HepG2 (cell line): Measurements from ENCODE around the gene ZBTB7C. TPM values are rescaled to one million over a fixed set of nuclear protein-coding genes. Genes with fewer than 3 reads are reported as not detected.

ENCODE experiments used
- ATAC-seq: fragments of 200-7000 bp; cut with Tn5 transposase; 3 replicates; pipeline ENCODE4 v1.9.1; 2020; ENCODE audit warnings: mild to moderate bottlenecking, moderate library complexity
- BruUV-seq: library from RNA; stranded (reverse); fragments of 400-500 nt; replicated peaks from 2 replicates; lab custom pipeline; 2021; lab: Mats Ljungman, UMichigan
- CTCF ChIA-PET: fragments of 300-600 bp; formaldehyde crosslinking; extraction: SDS; loops from one replicate; lab custom pipeline; 2021; ENCODE audit warnings: low total read pairs, inconsistent platforms, low intra/inter-chr PET ratio; lab: Yijun Ruan, JAX
- POLR2A ChIA-PET: fragments of 350-600 bp; sonication (Branson Sonifier 250); formaldehyde crosslinking; loops from one replicate; lab custom pipeline; 2020; ENCODE audit warnings: antibody characterized with exemption, inconsistent platforms; lab: Yijun Ruan, JAX
- DNase-seq: peaks from one replicate; pipeline ENCODE4 v3.0.0-alpha.2; 2015; ENCODE audit warnings: low spot score
- FAIRE-seq: peaks from 3 replicates; lab custom pipeline; 2011; peaks lifted over from hg19 to GRCh38; lab: Jason Lieb, UNC
- H2AFZ ChIP-seq: one replicate; pipeline ENCODE4 v1.6.1; 2011; ENCODE audit warnings: low read length, inconsistent platforms
- H3K27ac ChIP-seq: fragments of 300-600 bp; 3 replicates; pipeline ENCODE4 v1.8.0; 2011; ENCODE audit warnings: mixed run types, mild to moderate bottlenecking, mixed read lengths, low read length, inconsistent platforms; ENCODE audit not compliant: insufficient read depth; ENCODE audit errors: extremely low read length
- H3K27me3 ChIP-seq, 2 experiments: fragments of 200-600 bp in 1 of 2; 2 replicates in 1 of 2; 3 replicates in 1 of 2; pipeline versions ENCODE4 v1.6.0 to v1.8.0; 2011; ENCODE audit warnings: low read length in 2 of 2, mild to moderate bottlenecking in 2 of 2, moderate library complexity in 2 of 2, inconsistent platforms in 1 of 2; ENCODE audit not compliant: insufficient read depth in 2 of 2, control insufficient read depth in 1 of 2
- H3K36me3 ChIP-seq, 2 experiments: fragments of 200-600 bp in 1 of 2; replicated peaks in 1 of 2; 2 replicates in 1 of 2; 3 replicates in 1 of 2; pipeline versions ENCODE4 v1.5.1 to v1.8.0; 2011; ENCODE audit warnings: low read length in 2 of 2, inconsistent platforms in 1 of 2; ENCODE audit not compliant: insufficient read depth in 2 of 2, control insufficient read depth in 1 of 2
- H3K4me1 ChIP-seq: 2 replicates; pipeline ENCODE4 v1.5.1; 2012; ENCODE audit warnings: low read length, inconsistent platforms; ENCODE audit not compliant: insufficient read depth
- H3K4me2 ChIP-seq: 2 replicates; pipeline ENCODE4 v1.6.0; 2011; ENCODE audit warnings: low read depth, low read length, inconsistent platforms
- H3K4me3 ChIP-seq, 3 experiments: fragments of 200-600 bp in 1 of 3; sonication (generic), shearing (Covaris generic) in 1 of 3; replicated peaks in 1 of 3; 2 replicates each; pipeline ENCODE4 v1.5.1; 2011 to 2016; ENCODE audit warnings: low read length in 3 of 3, inconsistent platforms in 2 of 3, low read depth in 2 of 3, mild to moderate bottlenecking in 2 of 3, control low read depth in 1 of 3, mixed read lengths in 1 of 3; ENCODE audit not compliant: insufficient read depth in 1 of 3
- H3K79me2 ChIP-seq: one replicate; pipeline ENCODE4 v1.6.1; 2011; ENCODE audit warnings: low read length, inconsistent platforms; ENCODE audit not compliant: insufficient read depth
- H3K9ac ChIP-seq: 2 replicates; pipeline ENCODE4 v1.6.0; 2011; ENCODE audit warnings: mild to moderate bottlenecking, low read depth, low read length, inconsistent platforms; ENCODE audit not compliant: insufficient read depth
- H3K9me3 ChIP-seq: 2 replicates; pipeline ENCODE4 v1.5.1; 2012; ENCODE audit warnings: mild to moderate bottlenecking, low read length
- H4K20me1 ChIP-seq: 2 replicates; pipeline ENCODE4 v1.6.0; 2011; ENCODE audit warnings: inconsistent platforms, mild to moderate bottlenecking, low read length, moderate library complexity; ENCODE audit not compliant: insufficient read depth
- HOXA5 ChIP-seq: sonication (generic); formaldehyde crosslinking; IDR thresholded peaks from 2 replicates; pipeline ENCODE4 v1.4.0; 2020; ENCODE audit warnings: missing genetic modification reagents
- ISX ChIP-seq: sonication (generic); formaldehyde crosslinking; conservative IDR thresholded peaks from 2 replicates; pipeline ENCODE4 v1.5.0; 2020; ENCODE audit warnings: missing genetic modification reagents
- MAFK ChIP-seq, 2 experiments: IDR thresholded peaks in 1 of 2; conservative IDR thresholded peaks in 1 of 2; 2 replicates each; pipeline ENCODE4 v1.6.1; 2011; ENCODE audit warnings: improper control_type of control experiment in 2 of 2, low read length in 2 of 2
- NRL ChIP-seq: sonication (generic); formaldehyde crosslinking; IDR thresholded peaks from 2 replicates; pipeline ENCODE4 v1.5.0; 2020; ENCODE audit warnings: missing genetic modification reagents, mild to moderate bottlenecking, moderate library complexity, borderline replicate concordance
- PLSCR1 ChIP-seq: sonication (generic); formaldehyde crosslinking; IDR thresholded peaks from 2 replicates; pipeline ENCODE4 v1.5.0; 2020; ENCODE audit warnings: missing genetic modification reagents, mild to moderate bottlenecking, borderline replicate concordance
- ZBTB10 ChIP-seq: sonication (generic); formaldehyde crosslinking; IDR thresholded peaks from 2 replicates; pipeline ENCODE4 v1.4.0; 2020; ENCODE audit warnings: missing genetic modification reagents, borderline replicate concordance
- ZFP36L2 ChIP-seq: sonication (generic); formaldehyde crosslinking; IDR thresholded peaks from 2 replicates; pipeline ENCODE4 v1.4.0; 2020; ENCODE audit warnings: missing genetic modification reagents
- ZMYM2 ChIP-seq: sonication (generic); formaldehyde crosslinking; IDR thresholded peaks from 2 replicates; pipeline ENCODE4 v1.8.0; 2022; ENCODE audit warnings: mild to moderate bottlenecking, missing genetic modification reagents
- ZNF709 ChIP-seq: sonication (generic); formaldehyde crosslinking; IDR thresholded peaks from 2 replicates; pipeline ENCODE4 v1.5.0; 2020; ENCODE audit warnings: mild to moderate bottlenecking, missing genetic modification reagents
- WGBS: methylation state at CpG from one replicate; pipeline ENCODE4 v1.1.6; 2017; ENCODE audit warnings: low lambda C conversion rate; 5-methylcytosine and 5-hydroxymethylcytosine counted together
- in situ Hi-C: cut with HindIII; loops from 2 replicates; pipeline ENCODE4 v1.10.0; 2017; ENCODE audit warnings: low pct_unique_long_range_greater_than_20kb; ENCODE audit not compliant: extremely low pct_ligation_motif_present
- intact Hi-C: fragments of 100-400 bp; cut with micrococcal nuclease; formaldehyde crosslinking; loops from one replicate; pipeline ENCODE4 v1.10.0; 2022; ENCODE audit not compliant: unreplicated experiment
- polyA plus RNA-seq, 8 experiments: library from polyadenylated mRNA; depleted of rRNA in 3 of 8; stranded (reverse) in 7 of 8; unstranded in 1 of 8; fragments of >200 nt; fragmentation: Illumina TruSeq in 4 of 8; extraction: Trizol in 4 of 8; gene quantifications; 2 replicates each; pipeline versions ENCODE4 v1.2.1 to v1.2.3, GENCODE V29; 2011 to 2016; ENCODE audit warnings: low read depth in 4 of 8, missing spikeins in 1 of 8, mixed read lengths in 1 of 8; ENCODE audit not compliant: insufficient read depth in 1 of 8
- total RNA-seq, 5 experiments: library from RNA; depleted of rRNA; stranded (reverse); fragments of >200 nt; fragmentation: Illumina TruSeq; extraction: Trizol; gene quantifications; 2 replicates each; pipeline ENCODE4 v1.2.3, GENCODE V29; 2016; ENCODE audit warnings: low read depth in 1 of 5

Gene ZBTB7C
- total and polyA plus RNA-seq, 2 of the 13 experiments (the other 11 are each of a cell fraction or from before 2014, with no cell fraction given) = 0.01 to 0.04 TPM

GRCh38 chr18:47995654-47996053 lies 413.5 kb downstream of the ZBTB7C start:
- H2AFZ ChIP-seq = no peak overlapping the region
- H3K79me2 ChIP-seq = no peaks in the 10 kb centered on the region
- H3K4me1 ChIP-seq = no peaks in the 10 kb centered on the region
- H3K4me3 ChIP-seq = no peak overlapping the region
- no peaks in the 10 kb centered on the region for H3K36me3 ChIP-seq
- H3K9me3 ChIP-seq = peaks cover 16% of the 10 kb centered on the region
- H4K20me1 ChIP-seq = no peaks in the 10 kb centered on the region
- H3K27ac ChIP-seq = no peak overlapping the region
- no peak for TF ChIP-seq HOXA5
- FAIRE-seq (no peak), ATAC-seq (no peak), DNase-seq (no peak)
- WGBS = 25% methylated on average over 3 of the region's 3 CpGs
- H3K4me2 ChIP-seq = no peak overlapping the region
- in situ Hi-C loops (no loop called here), intact Hi-C loops (no loop called here)
- ChIA-PET CTCF (no interaction called here), POLR2A (no interaction called here)
- no TSS peak for BruUV-seq
- peaks cover 0 to 7% of the 10 kb centered on the region in 2 experiments; a peak in 2 of 5 replicates for H3K27me3 ChIP-seq
- no peak overlapping the region for H3K9ac ChIP-seq

- Histone ChIP-seq H4K20me1 (no peaks in the 10 kb centered on the region), H3K9ac (no peak overlapping the region), H3K4me2 (no peak overlapping the region), H2AFZ (no peak overlapping the region), H3K9me3 (peaks cover 16% of the 10 kb centered on the region), H3K79me2 (no peaks in the 10 kb centered on the region), H3K36me3 (no peaks in the 10 kb centered on the region), H3K27me3 (peaks cover 0 to 7% of the 10 kb centered on the region in 2 experiments; a peak in 2 of 5 replicates), H3K4me3 (no peak overlapping the region), H3K4me1 (no peaks in the 10 kb centered on the region), H3K27ac (no peak overlapping the region)
- no peak for TF ChIP-seq ISX (CRISPR knock-in tag)
- ChIA-PET POLR2A (no interaction called here), CTCF (no interaction called here)
- FAIRE-seq (no peak), DNase-seq (no peak), ATAC-seq (no peak)
- intact Hi-C loops = no loop called here
- in situ Hi-C loops = no loop called here
- 86% methylated on average over 1 of the region's 1 CpG for WGBS
- BruUV-seq = no TSS peak
Observed at GRCh38 chr18:47993409-47993808, 415.8 kb downstream of the ZBTB7C start.

- no TSS peak for BruUV-seq
- Histone ChIP-seq H3K4me1 (no peaks in the 10 kb centered on the region), H3K27ac (no peak overlapping the region), H3K4me2 (no peak overlapping the region), H3K79me2 (no peaks in the 10 kb centered on the region), H3K4me3 (no peak overlapping the region), H3K9ac (no peak overlapping the region), H2AFZ (no peak overlapping the region), H3K9me3 (peaks cover 16% of the 10 kb centered on the region), H3K27me3 (peaks cover 0 to 7% of the 10 kb centered on the region in 2 experiments; a peak in 2 of 5 replicates), H3K36me3 (no peaks in the 10 kb centered on the region), H4K20me1 (no peaks in the 10 kb centered on the region)
- DNase-seq = no peak
- intact Hi-C loops (no loop called here), in situ Hi-C loops (no loop called here)
- no peak for ATAC-seq
- FAIRE-seq = no peak
- CTCF ChIA-PET = no interaction called here
- POLR2A ChIA-PET = no interaction called here
- WGBS = 25% methylated on average over 6 of the region's 6 CpGs
- TF ChIP-seq MAFK (conservative IDR thresholded peaks at IDR 0.05 in 1 of 2, IDR thresholded peaks at IDR 0.05 in 1 of 2; ENCODE audit: low read length in 2 of 2) (no peak), NRL (CRISPR knock-in tag) (no peak), ZBTB10 (CRISPR knock-in tag) (no peak), ZFP36L2 (CRISPR knock-in tag) (no peak), PLSCR1 (no peak), ZNF709 (CRISPR knock-in tag) (no peak), ZMYM2 (CRISPR knock-in tag) (no peak)
Observed at GRCh38 chr18:47992976-47993375, 416.2 kb downstream of the ZBTB7C start.
